Ovary (tissue), 3 donors: ENCODE data around the gene PLXNA4.

Experiments
- CTCF ChIP-seq, 3 donors: fragments of 450-650 bp in 2 of 3; fragments of 200-600 bp in 1 of 3; IDR thresholded peaks; one replicate each; pipeline versions ENCODE4 v1.5.1 to v1.8.0; 2016 to 2022; ENCODE audit warnings: antibody characterized with exemption in 3 of 3, mild to moderate bottlenecking in 1 of 3
- POLR2A ChIP-seq: fragments of 450-650 bp; IDR thresholded peaks from one replicate; pipeline ENCODE4 v1.6.1; 2017; ENCODE audit warnings: antibody characterized with exemption, mild to moderate bottlenecking, moderate library complexity
- donor health status: DM: no; HTN: no; CAD: no.

DNA sequence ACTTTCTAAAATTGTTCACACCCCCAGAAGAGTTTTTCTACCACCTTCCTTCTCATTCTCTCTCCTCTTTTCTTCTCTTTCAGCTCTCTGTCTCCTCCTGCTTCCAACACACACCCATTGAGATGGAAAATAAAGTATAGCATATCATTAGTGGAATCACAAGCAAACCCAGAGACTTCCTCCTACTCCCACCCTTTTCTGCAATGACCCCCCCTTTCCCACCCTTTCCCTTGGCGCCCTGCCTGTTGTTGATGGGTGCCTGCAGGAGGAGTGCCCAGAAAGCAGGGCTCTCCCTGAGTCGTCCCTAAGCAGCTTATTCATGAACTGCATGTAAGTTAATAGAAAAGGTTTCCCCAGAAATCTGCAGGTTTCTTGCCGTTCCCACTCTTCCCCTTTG lies 300.0 kb downstream of the PLXNA4 start:
- no peak for TF ChIP-seq CTCF (IDR thresholded peaks at IDR 0.05)
- no peak for TF ChIP-seq POLR2A
